Fibroblast of pulmonary artery (primary cell): ENCODE data around the gene RIMS4.
A peak's percentile ranks its signal among the peaks of the same experiment; 100 is the strongest.

Experiments used
- DNase-seq: peaks from one replicate; pipeline ENCODE4 v3.0.0-alpha.2; 2010; ENCODE audit warnings: low read depth
- H3K4me3 ChIP-seq: replicated peaks from 2 replicates; pipeline ENCODE4 v1.5.1; 2011; ENCODE audit warnings: low read depth, mild to moderate bottlenecking, control low read depth, low read length, moderate library complexity
- CTCF ChIP-seq: IDR thresholded peaks from 2 replicates; pipeline ENCODE4 v1.5.1; 2011; ENCODE audit warnings: mild to moderate bottlenecking, control low read depth, low read length, inconsistent platforms; ENCODE audit errors: missing control alignments

Gene RIMS4

DNA sequence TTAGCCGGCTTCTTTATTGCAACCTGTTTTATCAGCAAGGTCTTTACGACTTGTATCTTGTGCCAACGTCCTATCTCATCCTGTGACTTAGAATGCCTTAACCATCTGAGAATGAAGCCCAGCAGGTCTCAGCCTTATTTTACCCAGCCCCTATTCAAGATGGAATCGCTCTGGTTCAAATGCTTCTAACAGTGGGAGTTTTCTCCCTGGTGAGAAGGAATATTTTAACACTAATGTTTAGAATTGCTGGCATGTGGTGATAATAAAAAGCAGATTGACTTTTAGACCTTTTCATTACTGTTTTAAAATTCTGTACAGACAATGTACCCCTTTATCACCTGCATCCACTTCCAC is 74.6 kb downstream of the RIMS4 start:
- H3K4me3 ChIP-seq: no peak overlapping the region
- no peak for TF ChIP-seq CTCF
- DNase-seq: no peak

DNA sequence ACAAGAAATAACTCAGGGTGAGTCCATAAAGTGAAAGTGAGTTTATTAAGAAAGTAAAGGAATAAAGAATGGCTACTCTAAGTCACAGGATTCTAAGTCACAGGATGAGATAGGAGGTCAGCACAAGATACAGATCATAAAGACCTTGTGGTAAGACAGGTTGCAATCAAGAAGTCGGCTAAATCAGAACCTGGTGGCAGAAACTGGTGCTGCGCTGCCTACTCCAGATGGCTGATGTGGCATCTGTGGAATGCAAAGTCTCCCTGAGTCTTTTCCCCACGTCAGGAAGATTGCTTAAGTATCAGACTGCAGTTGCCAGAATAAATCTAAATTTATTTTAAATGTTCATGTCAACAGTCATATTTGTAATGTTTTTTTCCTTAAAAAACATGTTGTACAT is 75.4 kb downstream of the RIMS4 start:
- peak; percentile 23 for TF ChIP-seq CTCF
- no peak overlapping the region for H3K4me3 ChIP-seq
- DNase-seq: peak; percentile 80

GRCh38 chr20:44733341-44734069 is 76.8 kb downstream of the RIMS4 start:
- TF ChIP-seq CTCF: peak; percentile 98
- DNase-seq: peak; percentile 81
- no peak overlapping the region for H3K4me3 ChIP-seq

GRCh38 chr20:44732327-44732726 is 78.0 kb downstream of the RIMS4 start:
- TF ChIP-seq CTCF: no peak
- no peak overlapping the region for H3K4me3 ChIP-seq
- DNase-seq: no peak

DNA sequence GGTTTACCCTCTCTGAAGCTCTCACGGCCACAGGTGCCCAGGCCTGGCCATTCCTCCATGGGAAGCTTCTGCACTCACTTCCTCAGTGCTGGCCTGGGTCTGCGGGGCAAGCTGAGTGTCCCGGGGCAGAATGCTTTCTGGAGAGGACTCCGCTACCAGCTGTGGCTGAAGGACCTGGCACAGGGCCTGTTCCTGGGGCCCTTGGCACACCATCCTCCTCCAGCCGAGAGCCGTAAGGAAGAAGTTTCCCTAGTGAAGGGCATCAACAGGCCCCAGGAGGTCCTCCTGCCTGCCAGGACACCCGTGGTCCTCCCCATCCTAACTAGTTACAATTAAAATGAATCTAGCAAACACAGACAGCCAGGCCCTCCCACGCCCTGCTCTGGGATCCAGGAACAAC is 78.7 kb downstream of the RIMS4 start:
- no peak for DNase-seq
- H3K4me3 ChIP-seq: no peak overlapping the region
- no peak for TF ChIP-seq CTCF

GRCh38 chr20:44730441-44730840 is 79.9 kb downstream of the RIMS4 start:
- DNase-seq: peak; percentile 86
- TF ChIP-seq CTCF: no peak

DNA sequence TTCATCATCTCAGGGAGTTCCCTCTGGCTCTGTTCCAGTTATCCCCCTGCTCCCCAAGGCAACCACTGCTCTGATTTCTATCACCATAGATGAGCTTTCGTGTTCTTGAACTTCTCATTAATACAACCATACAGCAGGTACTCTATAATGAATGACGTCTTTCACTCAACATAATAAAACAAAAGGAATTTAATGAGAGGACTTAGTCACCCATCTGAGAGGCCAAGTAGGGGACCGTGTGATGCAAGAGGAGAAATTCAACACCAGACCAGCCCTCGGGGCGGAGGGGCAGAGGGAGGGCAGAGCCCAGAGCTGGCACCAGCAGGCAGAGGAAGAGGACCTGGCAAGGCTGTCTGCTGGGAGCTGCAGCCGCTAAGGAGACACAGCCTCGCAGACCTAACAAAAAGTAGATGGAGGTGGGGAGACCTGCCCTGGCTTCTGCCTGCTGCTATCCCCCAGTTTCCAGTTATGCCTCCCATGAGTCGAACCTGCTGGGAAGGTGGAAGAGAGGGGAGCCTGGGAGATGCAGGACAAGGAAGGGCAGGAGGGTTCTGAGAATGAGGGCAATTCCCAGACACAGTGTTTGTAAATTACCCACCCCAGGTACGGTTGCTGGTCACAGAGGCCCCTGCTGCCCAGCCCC is 81.4 kb downstream of the RIMS4 start:
- H3K4me3 ChIP-seq: no peak overlapping the region
- DNase-seq: peak; percentile 80

More at GRCh38 chr20:44730441-44730840, 79.9 kb downstream of the RIMS4 start:
- H3K4me3 ChIP-seq: no peak overlapping the region

More for the DNA sequence above, 81.4 kb downstream of the RIMS4 start:
- no peak for TF ChIP-seq CTCF
